ENCODE results near the gene IL9. TPM values are rescaled to one million over a fixed set of nuclear protein-coding genes. Genes with fewer than 3 reads are reported as not detected.

IL9 gene
- total and polyA plus RNA-seq, 10 of the 15 experiments (the other 5 are each of a cell fraction or from before 2014, with no cell fraction given) = not detected

GRCh38 chr5:135847976-135848375 is 47.7 kb downstream of the IL9 start:
- intact Hi-C loops (cut with micrococcal nuclease; ENCODE audit: unreplicated experiment) = no loop called here

More at GRCh38 chr5:135847976-135848375, 47.7 kb downstream of the IL9 start:
- POLR2A ChIA-PET = no interaction called here
- in situ Hi-C loops (cut with MboI) = no loop called here
- SMC1A ChIA-PET (ENCODE audit: uncharacterized antibody, unreplicated experiment) = no interaction called here
- no TSS peak for BruUV-seq (replicated peaks)
- no peaks in the 10 kb centered on the region for H3K36me3 ChIP-seq (ENCODE audit: control insufficient read depth in 2 of 2, insufficient read depth in 2 of 2, low read length in 1 of 2)
- no peaks in the 10 kb centered on the region for H4K20me1 ChIP-seq (ENCODE audit: control insufficient read depth, insufficient read depth)
- ATAC-seq (no peak), FAIRE-seq (no peak), DNase-seq (ENCODE audit: low read depth, low spot score) (no peak)
- RAD21 ChIA-PET (ENCODE audit: unreplicated experiment) = no interaction called here
- CTCF ChIA-PET = no interaction called here
- H3K27ac ChIP-seq (ENCODE audit: control insufficient read depth, insufficient read depth) = no peak overlapping the region
- H3K4me2 ChIP-seq (ENCODE audit: control insufficient read depth, insufficient read depth) = no peak overlapping the region
- H3K4me1 ChIP-seq (ENCODE audit: control insufficient read depth, insufficient read depth, low read length) = no peaks in the 10 kb centered on the region
- no peak overlapping the region for H3K4me3 ChIP-seq
- no peak overlapping the region for H2AFZ ChIP-seq (ENCODE audit: control insufficient read depth, low read depth, low read length)
- 39% methylated on average over 1 of the region's 1 CpG for WGBS (ENCODE audit: insufficient coverage, insufficient replicate concordance, low lambda C conversion rate, missing lambda C conversion rate)
- peaks cover 0 to 1% of the 10 kb centered on the region in 2 experiments; a peak in 2 of 4 replicates for H3K27me3 ChIP-seq (replicated peaks in 1 of 2; ENCODE audit: control insufficient read depth in 2 of 2, insufficient read depth in 2 of 2, low read length in 1 of 2)
- H3K79me2 ChIP-seq (ENCODE audit: control insufficient read depth, insufficient read depth, low read length) = no peaks in the 10 kb centered on the region
- no peaks in the 10 kb centered on the region for H3K9me3 ChIP-seq (replicated peaks; ENCODE audit: control insufficient read depth, insufficient read depth, low read length)
- no peak overlapping the region for H3K9ac ChIP-seq (ENCODE audit: control insufficient read depth, insufficient read depth, low read length)
- TF ChIP-seq MYB (IDR thresholded peaks at IDR 0.05; ENCODE audit: borderline replicate concordance, low read depth, low read length) (no peak), RBBP5 (conservative IDR thresholded peaks at IDR 0.05) (no peak), POLR2AphosphoS2 (IDR thresholded peaks at IDR 0.05; ENCODE audit: low read depth, low read length) (no peak), EGR1 (IDR thresholded peaks at IDR 0.05; ENCODE audit: borderline replicate concordance in 1 of 2, low read depth in 2 of 2, low read length in 2 of 2) (no peak), CHD1 (IDR thresholded peaks at IDR 0.05; ENCODE audit: low read depth, low read length) (no peak), POLR2A (IDR thresholded peaks at IDR 0.05; ENCODE audit: low read depth, low read length) (no peak), YY1 (IDR thresholded peaks at IDR 0.05; ENCODE audit: low read depth, low read length) (no peak), E2F8 (IDR thresholded peaks at IDR 0.05; ENCODE audit: low read depth, partially characterized antibody) (no peak)
